ENCODE measurements around the gene MCM3. TPM values are rescaled to one million over a fixed set of nuclear protein-coding genes. Genes with fewer than 3 reads are reported as not detected.

MCM3 gene
- total RNA-seq, 3 donors from 2014 or later (not counting 1 experiment from before 2014, with no cell fraction given) = 26.4 to 46.2 (median 31.5) TPM

- intact Hi-C loops (cut with micrococcal nuclease) = loop anchor here (5.0 kb wide), 1 partner anchor 86 kb away; no protein-coding TSS in a partner anchor
- ATAC-seq (peak in 1 of 3 donors; percentile 4), DNase-seq (peak in 1 of 2 donors; percentile 53)
- Mint-ChIP-seq H3K9me3 (no peaks in the 10 kb centered on the region), H3K36me3 (no peaks in the 10 kb centered on the region), H3K27me3 (ENCODE audit: low read depth in 2 of 2) (no peaks in the 10 kb centered on the region), H3K4me1 (peaks cover 46 to 56% of the 10 kb centered on the region in 2 donors), H3K27ac (peak overlapping the region; percentile 77 to 88), H3K4me3 (peak overlapping the region; percentile 42)
- no peaks in the 10 kb centered on the region for H3K27me3 ChIP-seq (ENCODE audit: control insufficient read depth, insufficient read depth, low read length)
- WGBS (ENCODE audit: insufficient coverage) = 72% methylated on average over 14 of the region's 15 CpGs
- peaks cover 45% of the 10 kb centered on the region for H3K4me1 ChIP-seq (ENCODE audit: control insufficient read depth, insufficient read depth, low read length)
- H3K4me3 ChIP-seq (ENCODE audit: low read length) = no peak overlapping the region
- H3K36me3 ChIP-seq (ENCODE audit: control insufficient read depth, insufficient read depth, low read length) = no peaks in the 10 kb centered on the region
- no peaks in the 10 kb centered on the region for H3K9me3 ChIP-seq (ENCODE audit: control insufficient read depth, insufficient read depth, low read length)
- TF ChIP-seq CTCF (IDR thresholded peaks at IDR 0.05) = no peak
- H3K27ac ChIP-seq (ENCODE audit: low read length) = peak overlapping the region; percentile 80
Measured at GRCh38 chr6:52305948-52306767, 21.6 kb upstream of the MCM3 start.

GRCh38 chr6:52305411-52305810 is 20.9 kb upstream of the MCM3 start:
- Histone ChIP-seq H3K9me3 (ENCODE audit: control insufficient read depth, insufficient read depth, low read length) (no peaks in the 10 kb centered on the region), H3K4me1 (ENCODE audit: control insufficient read depth, insufficient read depth, low read length) (peaks cover 45% of the 10 kb centered on the region), H3K27ac (ENCODE audit: low read length) (peak overlapping the region; percentile 80), H3K27me3 (ENCODE audit: control insufficient read depth, insufficient read depth, low read length) (no peaks in the 10 kb centered on the region), H3K4me3 (ENCODE audit: low read length) (no peak overlapping the region), H3K36me3 (ENCODE audit: control insufficient read depth, insufficient read depth, low read length) (no peaks in the 10 kb centered on the region)
- Mint-ChIP-seq H3K9me3 (no peaks in the 10 kb centered on the region), H3K4me3 (peak overlapping the region; percentile 74), H3K36me3 (no peaks in the 10 kb centered on the region), H3K4me1 (peaks cover 46 to 56% of the 10 kb centered on the region in 2 donors), H3K27ac (peak overlapping the region; percentile 77 to 88), H3K27me3 (ENCODE audit: low read depth in 2 of 2) (no peaks in the 10 kb centered on the region)
- ATAC-seq = peak in 1 of 3 donors; percentile 4
- 72% methylated on average over 4 of the region's 6 CpGs for WGBS (ENCODE audit: insufficient coverage)
- intact Hi-C loops (cut with micrococcal nuclease) = loop anchor here (5.0 kb wide), 1 partner anchor 87 kb away; no protein-coding TSS in a partner anchor
- DNase-seq = no peak
- no peak for TF ChIP-seq CTCF (IDR thresholded peaks at IDR 0.05)

GRCh38 chr6:52304983-52305390 is 20.4 kb upstream of the MCM3 start:
- Mint-ChIP-seq H3K27me3 (ENCODE audit: low read depth in 2 of 2) (no peaks in the 10 kb centered on the region), H3K27ac (peak overlapping the region; percentile 77 to 88), H3K4me1 (peaks cover 46 to 54% of the 10 kb centered on the region in 2 donors), H3K36me3 (no peaks in the 10 kb centered on the region), H3K4me3 (peak overlapping the region; percentile 74), H3K9me3 (no peaks in the 10 kb centered on the region)
- no peak for TF ChIP-seq CTCF (IDR thresholded peaks at IDR 0.05)
- intact Hi-C loops (cut with micrococcal nuclease) = loop anchor here (5.0 kb wide), 1 partner anchor 87 kb away; no protein-coding TSS in a partner anchor
- Histone ChIP-seq H3K9me3 (ENCODE audit: control insufficient read depth, insufficient read depth, low read length) (no peaks in the 10 kb centered on the region), H3K27ac (ENCODE audit: low read length) (peak overlapping the region; percentile 80), H3K27me3 (ENCODE audit: control insufficient read depth, insufficient read depth, low read length) (no peaks in the 10 kb centered on the region), H3K4me1 (ENCODE audit: control insufficient read depth, insufficient read depth, low read length) (peaks cover 45% of the 10 kb centered on the region), H3K4me3 (ENCODE audit: low read length) (no peak overlapping the region), H3K36me3 (ENCODE audit: control insufficient read depth, insufficient read depth, low read length) (no peaks in the 10 kb centered on the region)
- DNase-seq (peak in 1 of 2 donors; percentile 50), ATAC-seq (peak; percentile 49 to 60 (median 55))
- 63% methylated on average over 1 of the region's 1 CpG for WGBS (ENCODE audit: insufficient coverage)

Data from natural killer cell (primary cell).